ENCODE measurements around the gene PCNX4. TPM values are rescaled to one million over a fixed set of nuclear protein-coding genes. Genes with fewer than 3 reads are reported as not detected.

Gene PCNX4
- total RNA-seq, 1 experiment from 2014 or later, result 48.4 TPM

- BruUV-seq (replicated peaks), result no TSS peak
- Histone ChIP-seq H3K9me3 (ENCODE audit: control insufficient read depth in 1 of 2, insufficient read depth in 1 of 2, low read depth in 1 of 2, low read length in 2 of 2) (no peaks in the 10 kb centered on the region), H2AFZ (ENCODE audit: low read depth, low read length, poor library complexity, severe bottlenecking) (no peak overlapping the region), H3K9me2 (ENCODE audit: insufficient read depth) (no peaks in the 10 kb centered on the region), H3K79me2 (ENCODE audit: insufficient read depth, low read length) (peaks cover 8% of the 10 kb centered on the region), H3K9ac (ENCODE audit: low read length) (no peak overlapping the region), H3K36me3 (ENCODE audit: control insufficient read depth in 1 of 2, insufficient read depth in 2 of 2, low read length in 2 of 2) (no peaks in the 10 kb centered on the region), H3K4me2 (ENCODE audit: low read length) (no peak overlapping the region), H3K4me3 (replicated peaks in 1 of 2; ENCODE audit: low read depth in 1 of 2, low read length in 2 of 2) (no peak overlapping the region), H3K27me3 (ENCODE audit: insufficient read depth, low read length) (no peaks in the 10 kb centered on the region), H3K27ac (ENCODE audit: low read depth, low read length) (no peak overlapping the region), H4K20me1 (ENCODE audit: insufficient read depth) (no peaks in the 10 kb centered on the region), H3K4me1 (ENCODE audit: control insufficient read depth in 1 of 2, insufficient read depth in 2 of 2, low read length in 2 of 2) (peaks cover 8 to 17% of the 10 kb centered on the region in 2 experiments)
- ATAC-seq, result no peak
- TF ChIP-seq POLR2AphosphoS5 (IDR thresholded peaks at IDR 0.05; ENCODE audit: low read depth, low read length) (no peak), YY1 (IDR thresholded peaks at IDR 0.05; ENCODE audit: extremely low read depth, insufficient replicate concordance, low read depth, low read length) (no peak), CTCF (IDR thresholded peaks at IDR 0.05 in 2 of 3, conservative IDR thresholded peaks at IDR 0.05 in 1 of 3; ENCODE audit: borderline replicate concordance in 1 of 3, insufficient read depth in 1 of 3, low read depth in 2 of 3, low read length in 2 of 3) (no peak), EGR1 (IDR thresholded peaks at IDR 0.05; ENCODE audit: low read depth) (no peak), ELF1 (IDR thresholded peaks at IDR 0.05; ENCODE audit: borderline replicate concordance, low read depth) (no peak), JUND (IDR thresholded peaks at IDR 0.05) (no peak), EZH2phosphoT487 (IDR thresholded peaks at IDR 0.05; ENCODE audit: borderline replicate concordance) (no peak), REST (IDR thresholded peaks at IDR 0.05; ENCODE audit: low read depth) (no peak), CEBPB (IDR thresholded peaks at IDR 0.05; ENCODE audit: low read depth) (no peak), SP1 (IDR thresholded peaks at IDR 0.05; ENCODE audit: low read depth) (no peak), ZBTB33 (IDR thresholded peaks at IDR 0.05; ENCODE audit: extremely low read depth, insufficient replicate concordance, low read length) (no peak), FOSL1 (IDR thresholded peaks at IDR 0.05; ENCODE audit: low read depth) (no peak)
- ChIA-PET CTCF (no interaction called here), RAD21 (ENCODE audit: low non-redundant PET in 1 of 2, low total read pairs in 2 of 2, uncharacterized antibody in 2 of 2, unreplicated experiment in 2 of 2) (no interaction called here), POLR2A (no interaction called here)
- intact Hi-C loops (cut with micrococcal nuclease), result no loop called here
- DNase-seq (ENCODE audit: low read depth, low spot score), result no peak
Observed at GRCh38 chr14:60160422-60160821, 68.7 kb downstream of the PCNX4 start.

All from HCT116 (cell line).